K562 (cell line): Measurements from ENCODE around the gene TMA7B. TPM values are rescaled to one million over a fixed set of nuclear protein-coding genes. Genes with fewer than 3 reads are reported as not detected.

Source experiments
- CHAMP1 ChIP-seq: fragments of 450-650 bp; IDR thresholded peaks from 2 replicates; pipeline ENCODE4 v1.6.1; 2016; ENCODE audit warnings: mild to moderate bottlenecking
- CREB1 ChIP-seq, 2 experiments: sonication (generic) in 1 of 2; formaldehyde crosslinking in 1 of 2; IDR thresholded peaks; 2 replicates each; pipeline versions ENCODE4 v1.6.1 to v1.8.0; 2012 to 2022; ENCODE audit warnings: inconsistent platforms in 1 of 2, mild to moderate bottlenecking in 1 of 2, missing genetic modification reagents in 1 of 2, moderate library complexity in 1 of 2
- HDAC1 ChIP-seq, 2 experiments: fragments of 450-650 bp; IDR thresholded peaks; 2 replicates each; pipeline ENCODE4 v1.6.1; 2016 to 2017; ENCODE audit warnings: inconsistent platforms in 1 of 2, mild to moderate bottlenecking in 1 of 2, moderate library complexity in 1 of 2
- MTA1 ChIP-seq: fragments of 450-650 bp; IDR thresholded peaks from 2 replicates; pipeline ENCODE4 v1.6.1; 2017; ENCODE audit warnings: borderline replicate concordance
- MTA2 ChIP-seq: fragments of 450-650 bp; IDR thresholded peaks from 2 replicates; pipeline ENCODE4 v1.6.1; 2016; ENCODE audit warnings: low read depth
- NBN ChIP-seq: fragments of 450-650 bp; IDR thresholded peaks from 2 replicates; pipeline ENCODE4 v1.6.1; 2016; ENCODE audit warnings: low read depth, mild to moderate bottlenecking
- RBM14 ChIP-seq: fragments of 200-400 bp; formaldehyde crosslinking; IDR thresholded peaks from 2 replicates; pipeline ENCODE4 v1.6.1; 2018; ENCODE audit warnings: low read depth, mild to moderate bottlenecking, low read length, moderate library complexity, borderline replicate concordance; ENCODE audit not compliant: insufficient read depth
- SNRNP70 ChIP-seq: fragments of 200-400 bp; formaldehyde crosslinking; optimal IDR thresholded peaks from 2 replicates; pipeline ENCODE3; 2017; ENCODE audit warnings: low read depth, low read length
- TAL1 ChIP-seq: fragments of 450-650 bp; IDR thresholded peaks from 2 replicates; pipeline ENCODE4 v1.6.1; 2016; ENCODE audit warnings: mild to moderate bottlenecking
- ZNF644 ChIP-seq: fragments of 200-800 bp; sonication (Bioruptor generic); IDR thresholded peaks from 2 replicates; pipeline ENCODE4 v1.6.1; 2016; ENCODE audit warnings: low read depth, missing genetic modification characterization, missing compliant biosample characterization
- ZNF740 ChIP-seq, 3 experiments: fragments of 200-800 bp in 1 of 3; sonication (Bioruptor generic) in 1 of 3; sonication (generic) in 1 of 3; formaldehyde crosslinking in 1 of 3; IDR thresholded peaks; 2 replicates each; pipeline versions ENCODE4 v1.6.1 to v1.8.0; 2016 to 2022; ENCODE audit warnings: mild to moderate bottlenecking in 2 of 3, missing compliant biosample characterization in 2 of 3, missing genetic modification characterization in 2 of 3, missing genetic modification reagents in 1 of 3
- polyA plus RNA-seq, 8 experiments: library from polyadenylated mRNA; depleted of rRNA in 4 of 8; stranded (reverse) in 5 of 8; unstranded in 3 of 8; fragments of >200 nt; fragmentation: Nextera tagmentation in 2 of 8; fragmentation: Illumina TruSeq in 1 of 8; extraction: Ambion mirVana in 2 of 8; extraction: Trizol in 1 of 8; gene quantifications; 2 replicates each; pipeline versions ENCODE4 v1.2.1 to v1.2.3, GENCODE V29; 2011 to 2014; ENCODE audit warnings: inconsistent platforms in 1 of 8, missing spikeins in 1 of 8
- total RNA-seq, 7 experiments: library from RNA; depleted of rRNA in 6 of 7; stranded (reverse); fragments of >200 nt in 6 of 7; fragmentation: Illumina TruSeq in 2 of 7; extraction: Trizol in 2 of 7; gene quantifications; 2 replicates each; pipeline versions ENCODE4 v1.2.1 to v1.2.3, GENCODE V29; 2011 to 2021; ENCODE audit warnings: low replicate concordance in 1 of 7

The TMA7B gene
- total and polyA plus RNA-seq, 9 of the 15 experiments (the other 6 are each of a cell fraction or from before 2014, with no cell fraction given) = 5.6 to 14.2 (median 11.8) TPM

DNA sequence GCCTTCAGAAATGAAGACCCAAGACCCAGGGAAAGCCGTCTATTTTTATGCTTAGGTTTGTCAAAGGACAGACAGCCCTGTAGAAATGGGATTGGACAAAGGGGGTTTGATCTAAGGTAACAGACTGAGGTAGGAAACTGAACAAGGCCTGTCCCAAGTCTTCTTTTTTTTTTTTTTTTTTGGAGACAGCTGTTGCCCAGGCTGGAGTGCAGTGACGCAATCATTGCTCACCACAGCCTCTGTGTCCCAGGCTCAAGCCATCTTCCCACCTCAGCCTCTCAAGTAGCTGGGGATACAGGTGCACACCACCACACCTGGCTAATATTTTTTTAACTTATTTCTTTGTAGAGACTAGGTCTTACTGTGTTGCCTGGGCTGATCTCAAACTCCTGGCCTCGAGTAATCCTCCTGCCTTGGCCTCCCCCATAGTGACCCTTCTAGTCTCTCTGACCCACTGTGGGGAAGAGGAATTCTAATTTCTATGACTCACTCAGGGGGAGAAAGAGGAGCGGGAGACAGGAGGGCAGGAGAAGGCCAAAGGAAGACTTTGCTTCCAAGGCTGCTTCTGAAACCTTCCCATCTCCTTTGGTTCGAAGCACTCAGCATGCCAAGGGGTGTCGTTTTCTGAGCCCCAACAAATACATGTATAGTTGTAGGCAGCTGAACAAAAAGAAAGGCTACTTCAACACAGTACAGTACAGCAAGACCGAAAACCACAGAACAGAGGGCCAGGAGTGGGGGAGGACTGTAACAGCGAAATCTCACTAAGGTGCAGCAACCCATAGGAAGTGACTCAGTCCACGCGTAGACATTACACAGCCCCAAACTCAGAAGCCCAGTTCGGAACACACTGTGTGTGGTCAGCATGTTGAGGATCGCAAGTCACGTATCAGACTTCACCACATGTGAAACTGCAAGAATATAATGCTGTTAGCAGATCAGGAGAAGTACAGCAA is 872 bp downstream of the TMA7B start (continued):
- TF ChIP-seq ZNF740 (CRISPR knock-in tag; IDR thresholded peaks at IDR 0.05) (no peak), ZNF740 (tag; IDR thresholded peaks at IDR 0.05) (no peak), CREB1 (IDR thresholded peaks at IDR 0.05) (0 out of 2 replicates have a peak, but pooled peaks have one; percentile 48), CREB1 (CRISPR knock-in tag; IDR thresholded peaks at IDR 0.05) (peak; percentile 49; the same call in 1 of the 2 replicates), RBM14 (no peak), MTA1 (peak; percentile 65; the same call in 1 of the 2 replicates), HDAC1 (IDR thresholded peaks at IDR 0.05) (peak in 1 of 2 experiments; percentile 74; a peak in 2 of 4 replicates), ZNF644 (tag) (peak; percentile 22; the same call in 1 of the 2 replicates), TAL1 (peak; percentile 78), CHAMP1 (no peak), NBN (0 out of 2 replicates have a peak, but pooled peaks have one; percentile 46), SNRNP70 (no peak), MTA2 (peak; percentile 69)
